HG02798 (cell line): Measurements from ENCODE around the gene MAP2K5.

Source experiments
- ATAC-seq: cut with Tn5 transposase; IDR thresholded peaks from one replicate; pipeline ENCODE4 v1.9.1; 2021; ENCODE audit warnings: mild to moderate bottlenecking; ENCODE audit not compliant: unreplicated experiment, poor library complexity

The MAP2K5 gene

DNA sequence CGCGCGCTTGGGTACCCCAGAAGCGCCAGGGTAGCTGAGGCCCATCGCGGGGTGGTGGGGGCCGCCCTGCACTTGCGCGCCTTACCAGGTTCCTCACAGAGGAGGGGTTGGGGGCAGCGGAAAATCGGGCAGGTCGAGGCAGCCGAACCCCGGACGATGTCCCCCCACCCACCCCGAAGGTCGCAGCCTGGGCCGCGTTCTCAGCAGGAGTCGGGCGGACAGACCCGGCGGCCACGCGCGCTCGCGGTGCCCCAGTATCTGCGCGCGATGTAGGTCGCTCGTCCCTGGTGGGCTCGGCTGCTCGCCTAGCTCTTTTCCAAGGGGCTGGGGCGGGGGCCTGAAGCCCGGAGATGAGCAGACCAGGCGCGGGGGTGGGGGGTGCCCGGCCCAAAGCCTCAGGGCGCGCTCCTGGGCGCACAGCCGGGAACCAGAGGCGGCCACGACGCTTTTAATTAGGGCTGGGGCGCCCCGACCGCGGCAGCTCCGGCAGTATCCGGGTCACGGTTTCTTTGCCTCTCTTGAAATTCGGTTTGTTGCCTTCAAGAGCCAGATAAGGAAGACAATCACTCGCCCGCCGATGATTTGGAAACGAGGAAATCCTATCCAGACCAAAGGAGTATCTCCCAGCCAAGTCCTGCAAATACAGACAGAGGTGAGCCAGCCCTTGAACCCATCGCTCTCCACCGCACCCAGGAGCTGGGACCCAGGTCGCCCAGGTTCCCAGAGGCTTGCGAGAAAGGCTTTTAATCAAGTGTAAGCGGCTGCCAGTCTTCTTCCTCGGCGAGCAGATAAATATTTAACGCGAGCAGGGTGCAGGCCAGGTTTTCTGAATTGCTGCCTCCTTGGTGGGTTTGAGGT is 287.4 kb downstream of the MAP2K5 start:
- ATAC-seq, result no peak

DNA sequence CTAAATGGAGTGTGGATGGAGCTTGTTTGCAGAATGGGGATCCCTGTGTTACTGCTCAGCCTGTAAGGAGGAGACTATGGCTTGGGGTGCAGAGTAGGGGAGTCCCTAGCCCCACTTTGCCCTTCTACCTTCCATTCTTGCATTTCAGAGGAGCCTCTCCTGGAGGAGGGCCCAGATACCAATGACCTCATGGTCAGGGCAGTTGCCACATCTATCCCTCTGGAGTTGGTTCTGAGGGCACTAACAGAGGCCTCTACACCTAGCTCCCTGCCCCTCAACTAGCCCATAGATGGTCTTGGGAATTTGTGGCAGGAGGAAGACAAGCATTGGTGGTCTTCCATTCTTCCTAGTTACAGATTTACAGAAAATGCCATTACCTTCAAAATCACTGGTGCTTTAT is 288.9 kb downstream of the MAP2K5 start:
- ATAC-seq, result no peak

DNA sequence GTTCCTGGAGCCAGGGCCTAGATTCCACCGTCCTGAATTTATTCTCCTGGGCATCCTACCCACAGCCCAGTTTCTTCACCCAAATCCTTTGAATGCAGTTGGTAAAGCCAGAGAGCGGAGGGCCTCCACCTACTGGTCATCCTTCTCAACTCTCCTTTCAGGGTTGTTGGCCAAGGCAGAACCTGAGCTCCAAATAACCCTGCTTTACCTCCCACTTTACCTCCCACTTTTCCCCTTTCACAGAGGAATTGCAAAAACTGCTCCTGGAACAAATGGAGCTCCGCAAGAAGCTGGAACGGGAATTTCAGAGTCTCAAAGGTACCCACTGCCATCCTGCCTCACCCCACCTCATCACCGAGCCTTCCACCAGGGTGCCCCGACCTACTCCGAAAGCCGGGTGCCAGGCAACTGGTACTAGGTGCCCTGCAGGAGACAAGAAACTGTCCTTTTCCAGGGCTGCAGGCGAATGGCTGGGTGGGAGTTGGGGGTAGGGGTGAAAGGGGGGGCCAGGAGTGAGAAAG is 289.6 kb downstream of the MAP2K5 start:
- ATAC-seq, result no peak

DNA sequence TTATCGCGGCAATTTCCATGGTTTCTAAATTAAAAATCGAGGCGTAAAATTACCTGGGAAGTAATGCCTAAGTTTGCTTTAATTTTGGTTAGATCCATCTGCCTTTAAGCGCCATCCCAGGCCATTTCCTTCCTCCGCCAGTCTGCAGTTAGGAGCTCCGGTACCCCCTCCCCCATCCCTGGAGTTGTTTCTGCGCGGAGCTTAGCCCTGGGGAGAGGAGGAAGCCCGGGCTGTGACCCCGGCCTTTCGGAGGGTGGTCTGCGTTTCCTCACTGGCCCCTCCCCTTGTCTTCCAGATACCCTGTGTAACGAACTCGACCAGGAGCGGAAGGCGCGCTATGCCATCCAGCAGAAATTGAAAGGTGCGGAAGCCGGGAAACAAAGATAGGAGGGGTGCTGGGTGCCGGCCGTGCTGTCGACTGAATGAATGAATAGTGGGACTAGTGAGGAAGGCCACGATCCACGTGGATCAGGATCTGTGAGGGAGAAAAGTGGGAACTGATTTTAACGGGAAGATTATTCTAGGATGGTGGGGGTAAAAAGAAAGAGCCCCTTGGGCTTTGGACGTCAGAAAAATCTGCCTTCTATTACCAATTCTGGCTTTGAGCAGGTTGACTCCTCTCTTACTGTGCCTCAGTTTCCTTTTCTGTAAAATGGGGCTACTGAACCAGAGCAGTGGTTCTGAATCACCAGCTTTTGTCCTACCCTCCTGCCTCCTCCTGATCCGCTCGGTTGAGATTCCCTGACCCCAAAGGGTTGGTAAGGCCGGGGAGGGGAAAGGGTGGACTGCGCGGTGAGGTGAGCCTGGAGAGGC is 290.6 kb downstream of the MAP2K5 start:
- ATAC-seq, result no peak

DNA sequence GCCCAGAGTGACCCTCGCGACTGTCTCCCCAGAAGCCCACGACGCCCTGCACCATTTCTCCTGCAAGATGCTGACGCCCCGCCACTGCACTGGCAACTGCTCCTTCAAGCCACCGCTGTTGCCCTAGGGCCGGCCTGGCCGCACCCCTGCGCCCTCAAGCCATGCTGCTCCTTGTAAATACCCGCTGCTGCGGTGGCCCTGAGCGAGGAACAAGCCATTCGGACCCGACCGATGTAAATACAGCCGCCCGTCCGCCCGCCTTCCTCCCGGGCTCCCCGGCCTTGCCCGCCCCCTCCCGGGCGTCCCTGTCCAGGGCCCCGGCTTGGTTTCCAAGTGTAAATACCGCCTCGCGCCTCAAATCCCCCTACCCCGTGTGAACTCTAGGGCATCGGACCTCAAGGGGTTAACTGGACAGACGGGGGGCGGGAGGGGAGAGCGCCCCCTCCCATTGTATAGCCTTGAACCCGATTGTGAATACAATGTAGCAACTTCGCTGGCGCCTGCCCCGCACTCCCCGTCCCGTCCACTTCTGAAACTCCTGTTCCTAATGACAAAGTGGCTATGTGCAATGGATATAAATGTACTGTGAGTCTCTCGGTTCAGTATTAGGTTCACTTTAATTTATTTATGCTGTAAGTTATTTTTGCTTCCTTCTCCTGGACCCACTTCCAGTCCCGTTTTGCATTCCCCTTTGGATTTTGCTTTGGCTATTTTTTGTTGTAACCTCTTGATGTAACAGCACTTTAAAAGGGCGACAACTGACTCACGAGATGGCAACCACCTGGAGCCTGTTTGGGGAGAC is 291.4 kb downstream of the MAP2K5 start:
- ATAC-seq, result peak; percentile 37

DNA sequence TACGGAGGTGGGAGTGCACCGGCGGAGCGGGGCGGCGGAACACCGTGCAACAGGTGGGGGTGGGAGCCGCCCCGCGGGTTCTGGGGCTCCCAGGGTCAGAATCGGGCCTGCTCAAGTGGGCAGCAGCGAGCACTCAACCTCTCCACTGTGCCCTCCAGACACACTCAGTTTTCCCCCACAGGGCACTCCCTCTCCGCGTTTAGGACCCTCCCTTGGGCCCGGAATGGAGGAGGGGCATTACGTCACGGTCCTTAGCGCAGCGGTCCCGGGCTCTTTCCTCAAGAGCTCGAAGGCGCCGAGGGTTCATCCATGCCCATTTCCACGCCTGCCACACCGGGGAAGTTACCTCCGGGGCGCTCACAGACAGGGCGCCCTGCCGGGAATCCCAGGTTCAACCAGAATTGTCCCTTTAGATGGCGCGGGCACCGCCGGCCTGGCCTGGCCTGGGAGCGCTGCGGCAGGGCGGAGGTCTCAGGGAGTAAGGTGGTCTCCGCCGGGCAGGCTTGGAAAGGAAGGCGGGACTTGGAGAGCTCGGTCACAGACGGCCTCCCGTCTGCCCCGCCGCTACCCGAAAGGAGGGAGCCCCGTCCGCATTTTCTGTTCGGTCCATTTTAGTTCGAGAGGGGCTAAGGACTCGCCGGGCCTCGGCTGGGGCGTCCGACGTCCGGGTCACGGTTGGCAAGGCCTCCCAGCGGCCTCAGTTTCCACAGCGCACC is 292.2 kb downstream of the MAP2K5 start:
- no peak for ATAC-seq

DNA sequence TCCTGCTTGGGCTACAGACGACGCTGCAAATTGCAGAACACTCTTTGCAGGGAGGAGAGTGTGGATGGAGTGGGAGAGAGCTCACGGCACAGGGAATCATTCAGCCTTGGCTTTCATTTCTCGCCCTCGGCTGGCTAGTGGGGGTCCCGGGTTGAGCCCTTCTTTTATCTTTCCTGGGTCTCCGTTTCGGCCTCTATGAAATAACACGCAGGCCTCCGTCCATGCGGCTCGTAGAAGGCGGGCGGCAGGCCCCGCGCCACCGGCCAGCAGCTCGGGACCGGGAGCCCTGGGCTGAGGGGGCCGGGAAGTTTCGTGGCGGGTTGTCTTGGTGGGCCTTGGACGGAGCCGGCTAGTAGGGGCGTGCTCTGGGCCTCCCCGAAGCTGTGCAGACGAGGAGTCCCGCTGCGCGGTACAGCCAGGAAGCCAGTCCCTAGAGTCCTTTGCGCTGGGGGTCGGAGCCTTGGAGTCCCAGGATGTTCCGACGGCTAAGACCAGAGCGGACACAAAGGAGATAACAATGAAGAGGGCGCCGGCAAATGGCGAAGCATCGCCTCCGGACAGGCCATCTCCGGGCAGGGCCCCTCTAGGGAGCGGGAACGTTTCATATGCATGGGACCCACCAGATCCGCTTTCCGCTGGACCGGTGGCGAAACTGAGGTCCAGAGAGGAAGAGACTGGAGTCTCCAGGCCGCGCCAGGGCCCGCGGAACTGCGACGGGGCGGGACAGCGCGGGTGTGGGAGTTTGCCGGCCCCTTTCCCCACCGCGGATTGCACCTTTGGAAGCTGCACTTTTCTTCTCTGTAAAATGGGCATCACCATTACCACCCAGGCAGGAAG is 293.0 kb downstream of the MAP2K5 start:
- no peak for ATAC-seq

DNA sequence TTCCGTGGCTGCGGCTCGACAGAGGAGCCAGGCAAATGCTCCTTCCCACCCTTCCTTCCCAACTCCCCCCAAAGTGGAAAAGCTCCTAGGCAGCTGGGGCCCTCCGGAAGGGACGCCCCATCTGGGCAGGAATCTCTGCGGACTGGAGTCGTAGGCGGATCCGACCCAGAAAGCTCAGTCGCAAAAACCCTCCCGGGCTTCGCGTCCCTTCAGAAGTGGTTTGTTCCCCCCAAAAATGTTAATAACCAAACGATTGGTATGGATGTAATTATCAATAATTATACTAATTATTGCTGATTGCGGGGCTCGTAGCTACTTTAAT is 293.6 kb downstream of the MAP2K5 start:
- no peak for ATAC-seq

DNA sequence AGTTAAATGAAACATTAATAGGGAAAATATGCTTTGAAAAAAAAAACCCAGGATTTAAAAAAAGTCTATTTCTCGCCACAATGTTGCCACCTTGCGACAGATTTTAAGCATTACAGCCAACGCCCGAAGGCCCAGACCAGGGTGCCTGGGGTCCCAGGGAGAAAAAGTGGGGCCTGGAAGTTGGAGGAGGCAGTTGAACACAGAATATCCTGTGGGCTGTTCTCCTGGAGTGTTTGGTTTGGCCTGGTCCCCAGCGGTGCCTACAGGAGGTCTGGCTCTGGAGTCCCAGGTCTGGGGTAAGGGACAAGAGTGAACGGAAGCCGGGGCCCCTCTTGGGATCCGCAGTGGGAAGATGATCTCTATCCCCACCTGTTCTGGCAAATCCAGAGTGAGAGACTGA is 294.0 kb downstream of the MAP2K5 start:
- no peak for ATAC-seq

DNA sequence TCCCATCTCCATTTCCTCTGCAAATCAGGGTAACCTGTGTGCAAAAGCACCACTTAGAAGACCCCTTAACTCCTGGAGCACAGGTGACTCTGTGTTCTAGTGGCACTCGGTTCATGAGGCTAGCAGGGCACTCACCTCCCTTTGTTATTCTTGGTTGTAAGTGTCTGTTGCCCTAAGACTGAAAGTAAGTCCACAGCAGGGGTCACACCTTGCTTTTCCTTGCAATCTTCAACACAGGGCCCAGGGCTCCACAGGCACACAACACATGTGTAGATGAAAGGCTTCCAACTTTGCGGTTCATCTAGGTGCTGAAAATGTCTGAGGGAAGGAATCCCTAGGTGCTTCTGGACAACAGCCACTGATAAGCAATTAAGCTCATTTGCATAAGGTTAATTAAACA is 294.5 kb downstream of the MAP2K5 start:
- ATAC-seq, result no peak

DNA sequence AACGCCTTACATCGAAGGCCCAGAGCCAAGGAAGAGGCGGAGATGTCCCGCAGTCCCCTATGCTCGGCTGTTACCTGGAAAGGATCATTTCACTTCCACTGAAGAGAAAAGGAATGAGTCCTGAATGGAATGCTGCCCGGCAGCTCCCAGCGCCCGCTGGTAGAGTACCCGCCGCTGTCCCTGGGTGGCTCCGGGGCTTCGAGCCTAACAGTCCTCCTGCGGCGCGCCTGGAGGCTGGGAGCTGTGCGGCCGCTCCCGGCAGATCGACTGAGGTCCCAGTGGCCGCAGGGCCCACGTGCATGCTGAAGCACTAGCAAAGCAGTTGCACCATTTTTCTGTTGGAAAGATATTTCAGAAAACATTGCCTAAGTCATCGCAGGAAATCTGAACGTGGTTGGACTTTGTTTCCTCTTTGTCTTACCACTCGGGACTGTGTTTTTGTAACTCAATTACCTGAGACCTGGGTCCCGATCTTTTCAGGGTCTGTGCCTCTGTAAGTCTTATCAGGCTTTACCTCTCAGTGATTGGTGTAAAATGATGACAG is 296.4 kb downstream of the MAP2K5 start:
- ATAC-seq, result no peak

DNA sequence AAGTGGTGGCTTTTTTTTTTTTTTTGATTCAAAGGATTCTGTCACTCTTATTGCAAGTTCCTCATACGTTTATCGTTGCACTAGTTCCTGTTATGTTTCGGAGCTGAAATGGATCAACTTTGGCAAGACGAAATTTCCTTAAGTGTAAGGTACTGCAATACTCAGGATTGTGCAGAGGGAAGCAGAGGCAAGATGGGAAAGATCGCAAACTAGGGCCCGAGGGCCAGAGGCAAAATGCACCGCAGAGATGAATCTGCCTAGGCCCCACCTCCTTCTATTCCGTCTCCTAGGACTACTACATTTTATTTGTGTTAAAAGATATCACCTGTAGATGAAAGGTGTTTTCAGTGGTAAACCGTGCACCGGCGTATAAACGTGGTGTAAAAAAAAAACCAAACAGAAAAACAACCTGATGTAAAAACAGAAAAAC is 297.0 kb downstream of the MAP2K5 start:
- ATAC-seq, result no peak

DNA sequence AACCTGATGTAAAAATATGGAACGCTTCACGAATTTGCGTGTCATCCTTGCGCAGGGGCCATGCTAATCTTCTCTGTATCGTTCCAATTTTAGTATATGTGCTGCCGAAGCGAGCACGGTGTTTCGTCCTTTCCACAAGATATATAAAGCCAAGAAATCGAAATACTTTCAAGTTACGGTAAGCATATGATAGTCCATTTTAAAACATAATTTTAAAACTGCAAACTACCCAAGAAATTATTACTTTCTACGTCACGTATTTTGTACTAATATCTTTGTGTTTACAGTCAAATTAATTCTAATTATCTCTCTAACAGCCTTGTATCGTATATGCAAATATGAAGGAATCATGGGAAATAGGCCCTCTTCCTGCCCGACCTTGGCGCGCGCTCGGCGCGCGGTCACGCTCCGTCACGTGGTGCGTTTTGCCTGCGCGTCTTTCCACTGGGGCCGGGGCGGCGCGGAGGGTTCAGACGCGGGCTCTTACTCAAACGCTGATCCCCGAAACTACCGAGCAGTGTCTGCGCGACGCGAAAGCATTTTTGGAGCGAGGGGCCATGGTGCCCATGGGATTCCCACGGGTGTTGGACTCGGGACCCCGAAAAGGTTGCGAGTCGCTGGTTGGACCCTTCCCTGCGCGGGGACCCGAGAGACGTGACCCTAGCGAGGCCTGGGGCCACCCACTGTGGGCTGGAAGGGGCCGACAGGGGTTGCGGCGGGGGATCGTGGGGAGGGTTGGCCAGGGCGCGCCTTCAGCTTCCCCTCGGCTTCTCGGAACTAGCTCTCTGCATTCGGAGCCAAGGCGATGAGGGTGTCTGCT is 297.6 kb downstream of the MAP2K5 start, which contains the start of gene RNU6-1:
TSS of gene RNU6-1 (minus strand) at position 117 of the 820 bp plus-strand sequence.
- ATAC-seq, result peak; percentile 93

DNA sequence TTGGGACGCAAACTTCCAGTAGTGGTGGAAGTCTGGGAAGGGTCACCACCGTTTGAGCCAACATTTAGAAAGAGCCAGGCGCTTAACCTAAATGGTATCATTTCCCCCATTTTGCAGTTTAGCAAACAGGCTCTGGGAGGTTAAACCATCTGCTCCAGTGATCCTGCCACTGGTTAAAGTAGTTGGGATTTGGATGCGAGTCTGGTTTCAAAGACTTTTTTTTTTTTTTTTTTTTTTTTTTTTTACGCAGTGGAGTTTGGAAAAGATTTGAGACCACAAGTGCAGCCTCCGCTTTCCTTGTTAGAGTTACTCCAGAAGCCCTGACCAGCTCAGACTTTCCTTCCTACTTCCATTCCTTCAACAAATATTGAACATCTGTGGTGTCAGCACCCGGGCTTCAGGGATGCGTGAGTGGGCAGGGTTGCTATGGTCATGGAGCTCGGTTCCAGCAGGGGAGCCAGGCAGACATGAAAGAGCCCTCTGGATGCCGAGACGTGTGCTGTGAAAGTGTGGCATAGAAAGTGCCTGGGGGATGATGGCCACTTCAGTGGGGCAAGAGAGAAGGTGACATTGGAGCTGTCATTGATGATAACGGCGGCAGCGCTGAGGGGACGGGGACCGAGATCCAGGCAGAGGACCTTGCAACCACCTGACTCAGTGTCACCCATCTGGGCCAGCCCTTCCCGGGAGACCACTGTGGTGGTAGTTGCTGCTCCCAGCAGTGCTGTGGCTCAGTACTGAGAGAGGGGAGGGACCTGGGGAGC is 298.4 kb downstream of the MAP2K5 start:
- ATAC-seq, result no peak

DNA sequence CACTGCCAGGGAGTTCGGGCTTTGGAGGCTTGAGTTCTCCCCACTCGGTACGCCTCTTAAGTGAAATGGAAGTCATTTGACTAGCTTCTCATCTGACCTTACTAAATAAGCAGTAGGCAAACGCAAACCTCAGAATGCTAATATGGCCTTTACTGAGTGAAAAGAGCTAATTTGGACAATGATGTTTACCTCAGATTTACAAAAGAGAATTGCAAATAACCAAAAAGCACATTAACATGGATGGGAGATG is 298.9 kb downstream of the MAP2K5 start:
- no peak for ATAC-seq

DNA sequence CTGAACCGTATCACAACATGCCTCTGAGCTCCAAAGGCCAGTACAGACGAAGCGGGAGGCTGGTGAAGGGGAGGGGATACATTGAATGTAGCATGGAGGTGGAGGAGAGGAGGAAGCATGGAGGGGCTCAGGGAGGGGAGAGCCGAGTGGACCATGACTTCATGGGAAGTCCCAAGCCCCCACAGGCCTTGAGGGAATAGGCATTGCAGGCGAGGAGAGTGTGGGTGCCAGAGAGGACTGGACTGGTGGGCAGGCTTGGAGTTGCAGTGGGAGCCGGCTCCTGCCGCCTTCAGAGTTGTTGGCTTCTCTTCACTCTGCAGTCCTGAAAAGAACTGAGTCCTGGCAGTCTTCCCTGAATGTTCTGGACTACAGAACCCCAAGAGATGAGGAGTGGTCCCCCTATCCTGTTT is 300.6 kb downstream of the MAP2K5 start:
- no peak for ATAC-seq

DNA sequence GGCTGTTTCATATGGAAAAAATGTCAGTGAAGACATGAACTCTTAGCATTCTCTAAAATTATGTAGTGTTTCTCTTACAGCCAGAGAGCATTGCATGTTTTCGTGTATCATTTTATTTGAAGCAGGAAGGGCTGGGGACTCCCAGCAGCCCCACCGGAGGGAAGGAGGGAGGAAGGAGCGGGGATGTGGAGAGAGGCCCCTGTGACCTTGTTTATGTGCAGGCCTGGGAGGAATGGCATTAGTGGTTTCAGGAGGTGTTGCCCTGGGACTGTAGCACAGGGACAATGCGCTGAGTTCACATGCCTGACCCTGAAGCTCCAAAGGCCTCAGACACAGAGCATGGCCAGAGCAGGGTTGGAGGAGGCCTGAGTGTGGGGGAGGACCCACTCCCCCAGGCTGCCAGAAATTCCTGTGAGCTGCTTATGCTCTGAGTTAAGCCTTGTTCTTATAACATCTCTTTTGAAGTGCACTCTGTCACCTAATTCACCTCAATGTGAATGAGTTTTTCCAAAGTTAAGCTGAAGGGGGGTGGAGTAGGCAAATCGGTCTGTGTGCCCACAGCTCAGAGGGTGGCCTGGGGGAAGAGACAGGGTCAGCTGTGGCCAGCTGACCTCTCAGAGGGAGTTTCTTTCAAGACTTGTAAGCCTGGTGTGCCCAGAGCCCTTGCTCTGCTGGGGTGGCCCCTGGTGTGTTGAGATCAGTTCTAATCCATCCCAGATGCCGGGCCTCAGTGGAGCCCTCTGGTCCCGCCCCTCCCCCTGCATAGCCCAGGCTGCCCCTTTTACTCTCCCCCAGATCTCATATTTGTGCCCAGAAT is 301.3 kb downstream of the MAP2K5 start:
- no peak for ATAC-seq
